GM13977 (cell line): Measurements from ENCODE around the gene OXCT1.
"Not testable (repeated sequence)": the region's sequence is repeated elsewhere in the genome, so short reads cannot be mapped to it uniquely, and the experiment has no call there.

Experiments used
- DNase-seq: peaks from one replicate; pipeline ENCODE4 v3.0.0; 2012; ENCODE audit warnings: low spot score
- CTCF ChIP-seq: IDR thresholded peaks from 2 replicates; pipeline ENCODE4 v1.5.1; 2012; ENCODE audit warnings: mild to moderate bottlenecking, control low read depth; ENCODE audit not compliant: insufficient read depth; ENCODE audit errors: extremely low read depth, missing control alignments
- in situ Hi-C: fragments of 300-500 bp; cut with MboI; formaldehyde crosslinking; loops from one replicate; pipeline ENCODE4 v1.12.0; 2022; ENCODE audit warnings: low sequenced_read_pairs, low pct_unique_long_range_greater_than_20kb, mixed read lengths, inconsistent platforms; ENCODE audit not compliant: unreplicated experiment

OXCT1 gene

GRCh38 chr5:41821051-41821450 lies 49.2 kb downstream of the OXCT1 start:
- TF ChIP-seq CTCF = no peak
- in situ Hi-C loops = loop anchor here (10.0 kb wide), 1 partner anchor 116 kb away; no protein-coding TSS in a partner anchor
- DNase-seq = no peak

GRCh38 chr5:41820150-41820549 lies 50.1 kb downstream of the OXCT1 start:
- in situ Hi-C loops = loop anchor here (10.0 kb wide), 1 partner anchor 115 kb away; no protein-coding TSS in a partner anchor

GRCh38 chr5:41817625-41818301 lies 52.5 kb downstream of the OXCT1 start:
- in situ Hi-C loops = no loop called here
- no peak for TF ChIP-seq CTCF
- DNase-seq = no peak

More at GRCh38 chr5:41820150-41820549, 50.1 kb downstream of the OXCT1 start:
- no peak for TF ChIP-seq CTCF
- DNase-seq = no peak

- no peak for DNase-seq
- TF ChIP-seq CTCF = no peak
- in situ Hi-C loops = no loop called here
Measured at GRCh38 chr5:41815663-41816229, 54.5 kb downstream of the OXCT1 start.

GRCh38 chr5:41815261-41815660 lies 55.0 kb downstream of the OXCT1 start:
- no peak for DNase-seq
- in situ Hi-C loops = no loop called here
- no peak for TF ChIP-seq CTCF

- DNase-seq, in situ Hi-C loops: not testable (repeated sequence)
Measured at GRCh38 chr5:41814306-41814705, 55.9 kb downstream of the OXCT1 start.

GRCh38 chr5:41812156-41812555 lies 58.1 kb downstream of the OXCT1 start:
- TF ChIP-seq CTCF = no peak
- in situ Hi-C loops = no loop called here
- DNase-seq = no peak
